OCI-LY1 (cell line): ENCODE measurements around the gene NDUFA7.

Experiments used
- CTCF ChIP-seq: fragments of 200-600 bp; sonication (generic), shearing (Covaris generic); IDR thresholded peaks from 2 replicates; pipeline ENCODE4 v1.5.1; 2017; ENCODE audit warnings: mild to moderate bottlenecking, antibody characterized with exemption, low read length, moderate library complexity, mixed read lengths
- EZH2 ChIP-seq: fragments of 200-600 bp; sonication (generic), shearing (Covaris generic); IDR thresholded peaks from 2 replicates; pipeline ENCODE4 v1.8.0; 2017; ENCODE audit warnings: borderline replicate concordance, mixed run types, mild to moderate bottlenecking, antibody characterized with exemption, low read length, moderate library complexity, mixed read lengths

GRCh38 chr19:8320564-8321066 lies 560 bp downstream of the NDUFA7 start:
- no peak for TF ChIP-seq CTCF
- no peak for TF ChIP-seq EZH2
